H9 (cell line): Measurements from ENCODE around the gene BATF. TPM values are rescaled to one million over a fixed set of nuclear protein-coding genes. Genes with fewer than 3 reads are reported as not detected.

Experiments
- DNase-seq: peaks from one replicate; pipeline ENCODE4 v3.0.0-alpha.2; 2017
- H2AFZ ChIP-seq: one replicate; pipeline ENCODE4 v1.6.1; 2013; ENCODE audit warnings: mild to moderate bottlenecking, low read length, control low read depth, moderate library complexity
- H2AK5ac ChIP-seq: 2 replicates; pipeline ENCODE4 v1.6.1; 2013; ENCODE audit warnings: low read length, control low read depth, mixed read lengths; ENCODE audit not compliant: insufficient read length
- H2BK120ac ChIP-seq: one replicate; pipeline ENCODE4 v1.6.1; 2013; ENCODE audit warnings: low read depth, mild to moderate bottlenecking, low read length, control low read depth, inconsistent platforms; ENCODE audit not compliant: poor library complexity, severe bottlenecking
- H2BK12ac ChIP-seq: 2 replicates; pipeline ENCODE4 v1.6.1; 2013; ENCODE audit warnings: low read length, control low read depth, mixed read lengths, low read depth; ENCODE audit not compliant: insufficient read length
- H2BK15ac ChIP-seq: 2 replicates; pipeline ENCODE4 v1.6.1; 2013; ENCODE audit warnings: low read depth, low read length, control low read depth
- H2BK20ac ChIP-seq: one replicate; pipeline ENCODE4 v1.6.1; 2013; ENCODE audit warnings: low read depth, mild to moderate bottlenecking, low read length, control low read depth, inconsistent platforms; ENCODE audit not compliant: poor library complexity, severe bottlenecking
- H2BK5ac ChIP-seq: 2 replicates; pipeline ENCODE4 v1.6.1; 2013; ENCODE audit warnings: low read length, control low read depth, mixed read lengths; ENCODE audit not compliant: insufficient read length
- H3K14ac ChIP-seq: 2 replicates; pipeline ENCODE4 v1.6.1; 2013; ENCODE audit warnings: low read length, control low read depth; ENCODE audit not compliant: insufficient read depth
- H3K18ac ChIP-seq: 2 replicates; pipeline ENCODE4 v1.6.1; 2013; ENCODE audit warnings: low read depth, mild to moderate bottlenecking, mixed read lengths, low read length, control low read depth; ENCODE audit not compliant: insufficient read length
- H3K23ac ChIP-seq: 2 replicates; pipeline ENCODE4 v1.6.1; 2013; ENCODE audit warnings: low read length, control low read depth, mixed read lengths, low read depth; ENCODE audit not compliant: insufficient read length
- H3K23me2 ChIP-seq: 2 replicates; pipeline ENCODE4 v1.6.1; 2013; ENCODE audit warnings: low read depth, mild to moderate bottlenecking, mixed read lengths, low read length, control low read depth; ENCODE audit not compliant: insufficient read length, poor library complexity, severe bottlenecking
- H3K27ac ChIP-seq: 2 replicates; pipeline ENCODE4 v1.5.1; 2013; ENCODE audit warnings: low read length, control low read depth, mixed read lengths, low read depth; ENCODE audit not compliant: insufficient read length
- H3K27me3 ChIP-seq: 2 replicates; pipeline ENCODE4 v1.6.1; 2013; ENCODE audit warnings: low read length, control low read depth, inconsistent platforms; ENCODE audit not compliant: insufficient read depth
- H3K4ac ChIP-seq: 2 replicates; pipeline ENCODE4 v1.6.1; 2013; ENCODE audit warnings: low read depth, mild to moderate bottlenecking, control low read depth, inconsistent platforms, low read length, moderate library complexity
- H3K4me1 ChIP-seq: 2 replicates; pipeline ENCODE4 v1.6.1; 2013; ENCODE audit warnings: low read length, control low read depth, inconsistent platforms; ENCODE audit not compliant: insufficient read depth
- H3K4me2 ChIP-seq: 2 replicates; pipeline ENCODE4 v1.6.1; 2013; ENCODE audit warnings: low read length, control low read depth, mixed read lengths; ENCODE audit not compliant: insufficient read length, insufficient read depth
- H3K56ac ChIP-seq: 2 replicates; pipeline ENCODE4 v1.6.1; 2013; ENCODE audit warnings: low read depth, mild to moderate bottlenecking, mixed read lengths, low read length, control low read depth; ENCODE audit not compliant: insufficient read length
- H3K79me1 ChIP-seq: 2 replicates; pipeline ENCODE4 v1.6.1; 2013; ENCODE audit warnings: low read depth, mild to moderate bottlenecking, moderate library complexity, low read length, control low read depth, inconsistent platforms; ENCODE audit not compliant: insufficient read depth, poor library complexity, severe bottlenecking
- H3K79me2 ChIP-seq: 2 replicates; pipeline ENCODE4 v1.6.1; 2013; ENCODE audit warnings: low read length, control low read depth, inconsistent platforms; ENCODE audit not compliant: insufficient read depth
- H3K9ac ChIP-seq: 2 replicates; pipeline ENCODE4 v1.6.1; 2013; ENCODE audit warnings: low read length, control low read depth, mixed read lengths; ENCODE audit not compliant: insufficient read length; ENCODE audit errors: extremely low read depth
- H3K9me3 ChIP-seq: one replicate; pipeline ENCODE4 v1.6.1; 2013; ENCODE audit warnings: low read depth, low read length, inconsistent platforms; ENCODE audit not compliant: control insufficient read depth
- H3T11ph ChIP-seq: one replicate; pipeline ENCODE4 v1.6.1; 2013; ENCODE audit warnings: mild to moderate bottlenecking, low read length, control low read depth, inconsistent platforms
- H4K20me1 ChIP-seq: one replicate; pipeline ENCODE4 v1.6.1; 2013; ENCODE audit not compliant: control insufficient read depth, insufficient read length, insufficient read depth
- H4K5ac ChIP-seq: 2 replicates; pipeline ENCODE4 v1.6.1; 2013; ENCODE audit warnings: low read depth, mild to moderate bottlenecking, mixed read lengths, low read length, control low read depth; ENCODE audit not compliant: insufficient read length
- H4K8ac ChIP-seq: replicated peaks from 2 replicates; pipeline ENCODE4 v1.6.1; 2013; ENCODE audit warnings: low read length, control low read depth, mixed read lengths, low read depth; ENCODE audit not compliant: insufficient read length
- H4K91ac ChIP-seq: 2 replicates; pipeline ENCODE4 v1.6.1; 2013; ENCODE audit warnings: low read depth, mild to moderate bottlenecking, moderate library complexity, mixed read lengths, low read length, control low read depth; ENCODE audit not compliant: insufficient read length
- H3K27ac Mint-ChIP-seq, 3 experiments: 2 replicates in 2 of 3; 3 replicates in 1 of 3; pipeline ENCODE4 v1.8.0; 2020 to 2021; ENCODE audit warnings: mixed read lengths in 3 of 3, mild to moderate bottlenecking in 1 of 3, moderate library complexity in 1 of 3
- H3K27me3 Mint-ChIP-seq: 2 replicates; pipeline ENCODE4 v1.8.0; 2021; ENCODE audit warnings: low read depth, mild to moderate bottlenecking, moderate library complexity, mixed read lengths
- H3K36me3 Mint-ChIP-seq, 3 experiments: 2 replicates in 2 of 3; 3 replicates in 1 of 3; pipeline ENCODE4 v1.8.0; 2020 to 2021; ENCODE audit warnings: low read depth in 3 of 3, mixed read lengths in 3 of 3; ENCODE audit not compliant: insufficient read depth in 1 of 3
- H3K4me1 Mint-ChIP-seq, 2 experiments: 2 replicates each; pipeline ENCODE4 v1.8.0; 2020; ENCODE audit warnings: mixed read lengths in 2 of 2
- H3K4me3 Mint-ChIP-seq, 2 experiments: 2 replicates in 1 of 2; 3 replicates in 1 of 2; pipeline ENCODE4 v1.8.0; 2020 to 2021; ENCODE audit warnings: mild to moderate bottlenecking in 2 of 2, mixed read lengths in 2 of 2, moderate library complexity in 1 of 2
- H3K9me3 Mint-ChIP-seq, 2 experiments: 2 replicates in 1 of 2; 3 replicates in 1 of 2; pipeline ENCODE4 v1.8.0; 2020; ENCODE audit warnings: mild to moderate bottlenecking in 2 of 2, mixed read lengths in 2 of 2, moderate library complexity in 1 of 2
- WGBS: extraction: QIAGEN DNeasy Blood & Tissue Kit; methylation state at CpG from one replicate; pipeline ENCODE4 v1.1.7; 2013; ENCODE audit warnings: missing lambda C conversion rate, low lambda C conversion rate, mixed read lengths; ENCODE audit not compliant: insufficient read length; ENCODE audit errors: extremely low coverage; 5-methylcytosine and 5-hydroxymethylcytosine counted together
- total RNA-seq: library from RNA; stranded (reverse); gene quantifications from 2 replicates; pipeline ENCODE4 v1.2.1, GENCODE V29; 2021
- TF ChIP-seq, protein P1 (sequence below): fragments of 200-600 bp; sonication (generic); conservative IDR thresholded peaks from 3 replicates; pipeline ENCODE4 v1.8.0; 2021; ENCODE audit warnings: antibody characterized with exemption, mild to moderate bottlenecking

The BATF gene
- total RNA-seq, 1 experiment from 2014 or later, result not detected

- WGBS, result no CpG with 5 or more reads among the region's 4 CpGs
- no peaks in the 10 kb centered on the region for H3K23me2 ChIP-seq
- H2BK5ac ChIP-seq, result no peak overlapping the region
Measured at GRCh38 chr14:75563931-75564330, 41.7 kb downstream of the BATF start.

More at GRCh38 chr14:75563931-75564330, 41.7 kb downstream of the BATF start:
- no peak overlapping the region for H2AFZ ChIP-seq
- Mint-ChIP-seq H3K9me3 (no peaks in the 10 kb centered on the region), H3K27ac (no peak overlapping the region), H3K4me3 (no peak overlapping the region), H3K27me3 (peaks cover 15% of the 10 kb centered on the region), H3K36me3 (no peaks in the 10 kb centered on the region), H3K4me1 (peaks cover 16 to 24% of the 10 kb centered on the region in 2 experiments)
- no peak overlapping the region for H3K4ac ChIP-seq
- no peak overlapping the region for H3K23ac ChIP-seq
- no peak overlapping the region for H4K91ac ChIP-seq
- H3K4me1 ChIP-seq, result no peaks in the 10 kb centered on the region; the same call in 1 of the 2 replicates
- no peaks in the 10 kb centered on the region for H4K20me1 ChIP-seq
- DNase-seq, result no peak
- no peak overlapping the region for H4K5ac ChIP-seq
- H4K8ac ChIP-seq, result no peak overlapping the region
- H3T11ph ChIP-seq, result no peak overlapping the region
- H2BK20ac ChIP-seq, result no peak overlapping the region
- H2BK12ac ChIP-seq, result no peak overlapping the region
- H2BK120ac ChIP-seq, result no peak overlapping the region
- TF ChIP-seq, protein P1, sequence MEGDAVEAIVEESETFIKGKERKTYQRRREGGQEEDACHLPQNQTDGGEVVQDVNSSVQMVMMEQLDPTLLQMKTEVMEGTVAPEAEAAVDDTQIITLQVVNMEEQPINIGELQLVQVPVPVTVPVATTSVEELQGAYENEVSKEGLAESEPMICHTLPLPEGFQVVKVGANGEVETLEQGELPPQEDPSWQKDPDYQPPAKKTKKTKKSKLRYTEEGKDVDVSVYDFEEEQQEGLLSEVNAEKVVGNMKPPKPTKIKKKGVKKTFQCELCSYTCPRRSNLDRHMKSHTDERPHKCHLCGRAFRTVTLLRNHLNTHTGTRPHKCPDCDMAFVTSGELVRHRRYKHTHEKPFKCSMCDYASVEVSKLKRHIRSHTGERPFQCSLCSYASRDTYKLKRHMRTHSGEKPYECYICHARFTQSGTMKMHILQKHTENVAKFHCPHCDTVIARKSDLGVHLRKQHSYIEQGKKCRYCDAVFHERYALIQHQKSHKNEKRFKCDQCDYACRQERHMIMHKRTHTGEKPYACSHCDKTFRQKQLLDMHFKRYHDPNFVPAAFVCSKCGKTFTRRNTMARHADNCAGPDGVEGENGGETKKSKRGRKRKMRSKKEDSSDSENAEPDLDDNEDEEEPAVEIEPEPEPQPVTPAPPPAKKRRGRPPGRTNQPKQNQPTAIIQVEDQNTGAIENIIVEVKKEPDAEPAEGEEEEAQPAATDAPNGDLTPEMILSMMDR, result no peak
- no peak overlapping the region for H3K56ac ChIP-seq
- H2AK5ac ChIP-seq, result no peak overlapping the region
- no peaks in the 10 kb centered on the region for H3K9me3 ChIP-seq
- H3K14ac ChIP-seq, result no peak overlapping the region
- no peak overlapping the region for H3K27ac ChIP-seq
- H3K18ac ChIP-seq, result no peak overlapping the region
- H3K79me2 ChIP-seq, result no peaks in the 10 kb centered on the region
- H3K9ac ChIP-seq, result no peak overlapping the region
- H2BK15ac ChIP-seq, result no peak overlapping the region
- no peaks in the 10 kb centered on the region for H3K79me1 ChIP-seq
- no peaks in the 10 kb centered on the region for H3K27me3 ChIP-seq
- H3K4me2 ChIP-seq, result no peak overlapping the region
